Esophagus muscularis mucosa (tissue), 4 donors: ENCODE measurements around the gene RRP15.

Experiments
- CTCF ChIP-seq, 3 experiments: fragments of 200-600 bp in 2 of 3; fragments of 450-650 bp in 1 of 3; sonication (generic) in 2 of 3; IDR thresholded peaks; one replicate each; pipeline ENCODE4 v1.5.1; 2017 to 2019; ENCODE audit warnings: antibody characterized with exemption in 3 of 3, mild to moderate bottlenecking in 2 of 3, moderate library complexity in 1 of 3
- EP300 ChIP-seq: sonication (generic); formaldehyde crosslinking; IDR thresholded peaks from one replicate; pipeline ENCODE4 v1.6.1; 2017; ENCODE audit warnings: antibody characterized with exemption
- POLR2AphosphoS5 ChIP-seq, 2 donors: sonication (generic); formaldehyde crosslinking; IDR thresholded peaks; one replicate each; pipeline ENCODE4 v1.6.1; 2017; ENCODE audit warnings: antibody characterized with exemption in 2 of 2

- TF ChIP-seq CTCF (IDR thresholded peaks at IDR 0.05), result no peak
- no peak for TF ChIP-seq POLR2AphosphoS5 (IDR thresholded peaks at IDR 0.05)
- TF ChIP-seq EP300, result no peak
Observed at GRCh38 chr1:218312509-218312908, 27.4 kb downstream of the RRP15 start.
